ENCODE results near the gene IGF2. TPM values are rescaled to one million over a fixed set of nuclear protein-coding genes. Genes with fewer than 3 reads are reported as not detected.

Gene IGF2
- total and polyA plus RNA-seq, 2 of the 8 experiments (the other 6 are each of a cell fraction or from before 2014, with no cell fraction given) = 0.74 to 1.5 TPM

DNA sequence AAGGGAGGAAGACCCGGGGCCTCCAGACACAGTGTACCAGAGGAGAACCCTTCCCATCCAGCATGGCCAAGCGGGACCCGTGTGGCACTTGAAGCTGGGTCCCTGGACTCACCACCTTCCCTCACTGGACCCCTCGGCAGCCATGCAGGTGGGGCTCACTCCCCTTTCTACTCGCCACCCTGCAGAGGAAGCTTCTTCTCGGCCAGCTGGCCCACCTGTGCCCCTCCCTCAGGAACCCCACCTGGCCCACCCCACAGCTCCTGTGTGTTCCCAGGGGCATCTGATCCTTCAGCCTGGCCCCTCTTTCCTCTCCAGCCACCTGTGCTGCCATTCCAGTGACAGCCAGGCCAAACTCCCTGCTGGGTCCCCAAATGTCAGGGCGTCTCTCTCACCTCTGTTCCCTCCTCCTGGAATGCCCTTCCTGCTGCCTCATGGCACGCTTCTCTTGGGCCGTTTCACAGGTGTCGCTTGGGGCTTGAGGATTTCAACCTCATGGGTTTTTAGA is 38.0 kb downstream of the IGF2 start:
- Histone ChIP-seq H2BK20ac (ENCODE audit: low read length) (no peak overlapping the region), H3K79me2 (ENCODE audit: control insufficient read depth in 1 of 2, insufficient read depth in 2 of 2, low read length in 2 of 2) (no peaks in the 10 kb centered on the region), H2BK120ac (replicated peaks; ENCODE audit: low read depth, low read length) (no peak overlapping the region), H3K4me1 (replicated peaks in 1 of 4; ENCODE audit: control insufficient read depth in 3 of 4, insufficient read depth in 4 of 4, low read length in 3 of 4) (peaks cover 0 to 34% (median 23%) of the 10 kb centered on the region in 4 experiments; a peak in 6 of 7 replicates), H3K27me3 (replicated peaks in 1 of 4; ENCODE audit: control insufficient read depth in 3 of 4, extremely low read depth in 1 of 4, insufficient read depth in 3 of 4, low read length in 3 of 4) (no peaks in the 10 kb centered on the region; a peak in 1 of 7 replicates), H3K23ac (ENCODE audit: insufficient read length) (no peak overlapping the region), H3K18ac (ENCODE audit: extremely low read depth, low read length) (no peak overlapping the region), H3K4me2 (ENCODE audit: insufficient read depth in 1 of 2, low read depth in 2 of 2, low read length in 2 of 2) (no peak overlapping the region), H4K8ac (ENCODE audit: extremely low read depth, insufficient read depth, low read length) (no peak overlapping the region), H2BK15ac (ENCODE audit: low read length) (peak overlapping the region; percentile 29; the same call in 1 of the 2 replicates), H2AFZ (ENCODE audit: low read length) (no peak overlapping the region), H2AK5ac (ENCODE audit: low read depth, low read length) (no peak overlapping the region), H3K36me3 (ENCODE audit: control insufficient read depth in 2 of 4, insufficient read depth in 4 of 4, low read length in 3 of 4) (no peaks in the 10 kb centered on the region), H3K79me1 (ENCODE audit: low read depth, low read length) (no peaks in the 10 kb centered on the region), H3K4ac (replicated peaks; ENCODE audit: insufficient read length, low read depth, low read length) (no peak overlapping the region), H2BK12ac (ENCODE audit: low read depth, low read length) (0 out of 2 replicates have a peak overlapping the region, but pooled peaks have one; percentile 27), H3K9ac (replicated peaks in 1 of 4; ENCODE audit: extremely low read depth in 1 of 4, low read depth in 3 of 4, low read length in 3 of 4) (no peak overlapping the region), H4K20me1 (replicated peaks in 1 of 2; ENCODE audit: control insufficient read depth in 1 of 2, insufficient read depth in 2 of 2, low read length in 2 of 2) (no peaks in the 10 kb centered on the region), H3K14ac (ENCODE audit: insufficient read length) (no peak overlapping the region), H3K27ac (ENCODE audit: low read depth, low read length) (no peak overlapping the region), H3K23me2 (ENCODE audit: low read depth, low read length) (peaks cover 5% of the 10 kb centered on the region; the same call in 1 of the 2 replicates), H3K9me3 (ENCODE audit: insufficient read depth in 2 of 2, low read depth in 1 of 2, low read length in 1 of 2) (no peaks in the 10 kb centered on the region), H4K5ac (ENCODE audit: insufficient read length, low read depth, low read length) (no peak overlapping the region), H4K91ac (replicated peaks; ENCODE audit: insufficient read length, low read length) (no peak overlapping the region), H3K56ac (replicated peaks; ENCODE audit: insufficient read length, low read depth, low read length) (no peak overlapping the region), H3K4me3 (ENCODE audit: extremely low read depth in 1 of 4, insufficient read depth in 2 of 4, low read depth in 3 of 4, low read length in 4 of 4) (no peak overlapping the region), H2BK5ac (ENCODE audit: low read depth, low read length) (no peak overlapping the region)
- 85% methylated on average over 5 of the region's 10 CpGs; no CpG with 5 or more reads in 1 of the 2 experiments for WGBS, 2 experiments (ENCODE audit: extremely low coverage in 1 of 2, insufficient coverage in 1 of 2, insufficient read length in 1 of 2, insufficient replicate concordance in 2 of 2, low coverage in 1 of 2, low lambda C conversion rate in 2 of 2, missing lambda C conversion rate in 1 of 2)
- TF ChIP-seq, protein P1, sequence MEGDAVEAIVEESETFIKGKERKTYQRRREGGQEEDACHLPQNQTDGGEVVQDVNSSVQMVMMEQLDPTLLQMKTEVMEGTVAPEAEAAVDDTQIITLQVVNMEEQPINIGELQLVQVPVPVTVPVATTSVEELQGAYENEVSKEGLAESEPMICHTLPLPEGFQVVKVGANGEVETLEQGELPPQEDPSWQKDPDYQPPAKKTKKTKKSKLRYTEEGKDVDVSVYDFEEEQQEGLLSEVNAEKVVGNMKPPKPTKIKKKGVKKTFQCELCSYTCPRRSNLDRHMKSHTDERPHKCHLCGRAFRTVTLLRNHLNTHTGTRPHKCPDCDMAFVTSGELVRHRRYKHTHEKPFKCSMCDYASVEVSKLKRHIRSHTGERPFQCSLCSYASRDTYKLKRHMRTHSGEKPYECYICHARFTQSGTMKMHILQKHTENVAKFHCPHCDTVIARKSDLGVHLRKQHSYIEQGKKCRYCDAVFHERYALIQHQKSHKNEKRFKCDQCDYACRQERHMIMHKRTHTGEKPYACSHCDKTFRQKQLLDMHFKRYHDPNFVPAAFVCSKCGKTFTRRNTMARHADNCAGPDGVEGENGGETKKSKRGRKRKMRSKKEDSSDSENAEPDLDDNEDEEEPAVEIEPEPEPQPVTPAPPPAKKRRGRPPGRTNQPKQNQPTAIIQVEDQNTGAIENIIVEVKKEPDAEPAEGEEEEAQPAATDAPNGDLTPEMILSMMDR (IDR thresholded peaks at IDR 0.05; ENCODE audit: control extremely low read depth in 1 of 3, insufficient read depth in 1 of 3, low read depth in 1 of 3, low read length in 3 of 3) = no peak
- TF ChIP-seq, protein P2, sequence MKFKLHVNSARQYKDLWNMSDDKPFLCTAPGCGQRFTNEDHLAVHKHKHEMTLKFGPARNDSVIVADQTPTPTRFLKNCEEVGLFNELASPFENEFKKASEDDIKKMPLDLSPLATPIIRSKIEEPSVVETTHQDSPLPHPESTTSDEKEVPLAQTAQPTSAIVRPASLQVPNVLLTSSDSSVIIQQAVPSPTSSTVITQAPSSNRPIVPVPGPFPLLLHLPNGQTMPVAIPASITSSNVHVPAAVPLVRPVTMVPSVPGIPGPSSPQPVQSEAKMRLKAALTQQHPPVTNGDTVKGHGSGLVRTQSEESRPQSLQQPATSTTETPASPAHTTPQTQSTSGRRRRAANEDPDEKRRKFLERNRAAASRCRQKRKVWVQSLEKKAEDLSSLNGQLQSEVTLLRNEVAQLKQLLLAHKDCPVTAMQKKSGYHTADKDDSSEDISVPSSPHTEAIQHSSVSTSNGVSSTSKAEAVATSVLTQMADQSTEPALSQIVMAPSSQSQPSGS (IDR thresholded peaks at IDR 0.05; ENCODE audit: low read length) = no peak
- DNase-seq (ENCODE audit: low read depth in 1 of 2, low spot score in 2 of 2) (no peak), FAIRE-seq (no peak)
- ChIA-PET POLR2A (ENCODE audit: partially characterized antibody) (no interaction called here), CTCF (ENCODE audit: partially characterized antibody) (interaction anchor here (0.9 to 8.3 kb wide), 8 partner anchors 8 to 407 kb away, joined by 3 to 80 read pairs (median 4); no protein-coding TSS in a partner anchor)

All from H1 (cell line).